HG02678 (cell line): ENCODE data around the gene NDUFV3.
"Not testable (repeated sequence)": the region's sequence is repeated elsewhere in the genome, so short reads cannot be mapped to it uniquely, and the experiment has no call there.

Experiments used
- ATAC-seq: cut with Tn5 transposase; IDR thresholded peaks from one replicate; pipeline ENCODE4 v1.9.1; 2021; ENCODE audit warnings: mild to moderate bottlenecking, moderate library complexity; ENCODE audit not compliant: unreplicated experiment

NDUFV3 gene

GRCh38 chr21:42892931-42893755 lies at the start of gene NDUFV3:
TSS of gene NDUFV3 (plus strand) at chr21:42893309. CDS start at chr21:42893334, 25 bp downstream.
- ATAC-seq = peak; percentile 91

- ATAC-seq = no peak
These were observed 48.5 kb upstream of the NDUFV3 start for GRCh38 chr21:42844411-42845113.

- ATAC-seq = no peak
These were observed 47.7 kb upstream of the NDUFV3 start for GRCh38 chr21:42845296-42845965.

GRCh38 chr21:42846221-42846620 lies 46.9 kb upstream of the NDUFV3 start:
- ATAC-seq = no peak

GRCh38 chr21:42847051-42847707 lies 45.9 kb upstream of the NDUFV3 start:
- ATAC-seq = no peak

- ATAC-seq = no peak
These were observed 45.4 kb upstream of the NDUFV3 start for GRCh38 chr21:42847726-42848125.

GRCh38 chr21:42848144-42848931 lies 44.8 kb upstream of the NDUFV3 start:
- ATAC-seq = not testable (repeated sequence)

- ATAC-seq = no peak
These were observed 44.0 kb upstream of the NDUFV3 start for GRCh38 chr21:42848932-42849758.

GRCh38 chr21:42849759-42850412 lies 43.2 kb upstream of the NDUFV3 start:
- ATAC-seq = no peak

GRCh38 chr21:42850463-42850862 lies 42.6 kb upstream of the NDUFV3 start:
- ATAC-seq = no peak

GRCh38 chr21:42850866-42851391 lies 42.2 kb upstream of the NDUFV3 start:
- ATAC-seq = no peak

GRCh38 chr21:42851812-42852665 lies 41.1 kb upstream of the NDUFV3 start:
- no peak for ATAC-seq

GRCh38 chr21:42852925-42853570 lies 40.1 kb upstream of the NDUFV3 start:
- no peak for ATAC-seq

GRCh38 chr21:42853621-42854020 lies 39.5 kb upstream of the NDUFV3 start:
- no peak for ATAC-seq

GRCh38 chr21:42854246-42855010 lies 38.7 kb upstream of the NDUFV3 start:
- no peak for ATAC-seq

- ATAC-seq = no peak
These were observed 37.8 kb upstream of the NDUFV3 start for GRCh38 chr21:42855171-42855936.
